Stomach (tissue), 4 donors: ENCODE data around the gene ITGAL.
"Not testable (repeated sequence)": the region's sequence is repeated elsewhere in the genome, so short reads cannot be mapped to it uniquely, and the experiment has no call there.

ENCODE experiments used
- POLR2A ChIP-seq, 4 donors: fragments of 450-650 bp; IDR thresholded peaks; one replicate each; pipeline ENCODE4 v1.6.1; 2016; ENCODE audit warnings: antibody characterized with exemption in 4 of 4, control low read depth in 2 of 4, mild to moderate bottlenecking in 1 of 4, moderate library complexity in 1 of 4
- TF ChIP-seq, protein P1 (sequence below), 7 experiments: fragments of 450-650 bp in 4 of 7; fragments of 200-600 bp in 3 of 7; sonication (generic) in 3 of 7; IDR thresholded peaks; one replicate each; pipeline ENCODE4 v1.5.1; 2016 to 2019; ENCODE audit warnings: antibody characterized with exemption in 7 of 7, control low read depth in 2 of 7, mild to moderate bottlenecking in 1 of 7

DNA sequence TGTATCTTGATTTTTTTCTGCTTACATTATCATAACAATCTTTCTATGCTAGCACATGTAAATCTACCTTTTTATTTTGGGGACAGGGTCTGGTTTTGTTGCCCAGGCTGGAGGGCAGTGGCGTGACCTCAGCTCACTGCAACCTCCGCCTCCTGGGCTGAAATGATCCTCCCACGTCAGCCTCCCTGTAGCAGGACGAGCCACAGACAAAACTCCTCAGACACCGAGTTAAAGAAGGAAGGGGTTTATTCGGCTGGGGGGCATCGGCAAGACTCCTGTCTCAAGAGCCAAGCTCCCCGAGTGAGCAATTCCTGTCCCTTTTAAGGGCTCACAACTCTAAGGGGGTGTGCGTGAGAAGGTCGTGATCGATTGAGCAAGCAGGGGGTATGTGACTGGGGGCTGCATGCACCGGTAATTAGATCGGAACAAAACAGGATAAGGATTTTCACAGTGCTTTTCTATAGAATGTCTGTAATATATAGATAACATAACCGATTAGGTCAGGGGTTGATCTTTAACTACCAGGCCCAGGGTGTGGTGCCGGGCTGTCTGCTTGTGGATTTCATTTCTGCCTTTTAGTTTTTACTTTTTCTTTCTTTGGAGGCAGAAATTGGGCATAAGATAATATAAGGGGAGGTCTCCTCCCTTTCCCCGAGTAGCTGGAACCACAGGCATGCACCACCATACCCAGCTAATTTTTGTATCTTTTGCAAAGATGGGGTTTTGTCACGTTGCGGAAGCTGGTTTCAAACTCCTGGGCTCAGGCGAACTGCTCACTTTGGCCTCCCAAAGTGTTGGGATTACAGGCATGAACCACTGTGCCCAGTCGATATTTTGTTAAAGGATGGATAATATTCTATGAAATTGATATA is 19.6 kb upstream of the ITGAL start:
- TF ChIP-seq, protein P1, sequence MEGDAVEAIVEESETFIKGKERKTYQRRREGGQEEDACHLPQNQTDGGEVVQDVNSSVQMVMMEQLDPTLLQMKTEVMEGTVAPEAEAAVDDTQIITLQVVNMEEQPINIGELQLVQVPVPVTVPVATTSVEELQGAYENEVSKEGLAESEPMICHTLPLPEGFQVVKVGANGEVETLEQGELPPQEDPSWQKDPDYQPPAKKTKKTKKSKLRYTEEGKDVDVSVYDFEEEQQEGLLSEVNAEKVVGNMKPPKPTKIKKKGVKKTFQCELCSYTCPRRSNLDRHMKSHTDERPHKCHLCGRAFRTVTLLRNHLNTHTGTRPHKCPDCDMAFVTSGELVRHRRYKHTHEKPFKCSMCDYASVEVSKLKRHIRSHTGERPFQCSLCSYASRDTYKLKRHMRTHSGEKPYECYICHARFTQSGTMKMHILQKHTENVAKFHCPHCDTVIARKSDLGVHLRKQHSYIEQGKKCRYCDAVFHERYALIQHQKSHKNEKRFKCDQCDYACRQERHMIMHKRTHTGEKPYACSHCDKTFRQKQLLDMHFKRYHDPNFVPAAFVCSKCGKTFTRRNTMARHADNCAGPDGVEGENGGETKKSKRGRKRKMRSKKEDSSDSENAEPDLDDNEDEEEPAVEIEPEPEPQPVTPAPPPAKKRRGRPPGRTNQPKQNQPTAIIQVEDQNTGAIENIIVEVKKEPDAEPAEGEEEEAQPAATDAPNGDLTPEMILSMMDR (IDR thresholded peaks at IDR 0.05) = not testable (repeated sequence)
- TF ChIP-seq POLR2A (IDR thresholded peaks at IDR 0.05) = not testable (repeated sequence)
